ENCODE measurements around the gene DIP2C. TPM values are rescaled to one million over a fixed set of nuclear protein-coding genes. Genes with fewer than 3 reads are reported as not detected.

The DIP2C gene
- total and polyA plus RNA-seq, 2 donors from 2014 or later = 6.2 to 22.6 TPM

GRCh38 chr10:718143-718700 lies 28.8 kb upstream of the DIP2C start:
- FAIRE-seq = no peak
- TF ChIP-seq, protein P1, sequence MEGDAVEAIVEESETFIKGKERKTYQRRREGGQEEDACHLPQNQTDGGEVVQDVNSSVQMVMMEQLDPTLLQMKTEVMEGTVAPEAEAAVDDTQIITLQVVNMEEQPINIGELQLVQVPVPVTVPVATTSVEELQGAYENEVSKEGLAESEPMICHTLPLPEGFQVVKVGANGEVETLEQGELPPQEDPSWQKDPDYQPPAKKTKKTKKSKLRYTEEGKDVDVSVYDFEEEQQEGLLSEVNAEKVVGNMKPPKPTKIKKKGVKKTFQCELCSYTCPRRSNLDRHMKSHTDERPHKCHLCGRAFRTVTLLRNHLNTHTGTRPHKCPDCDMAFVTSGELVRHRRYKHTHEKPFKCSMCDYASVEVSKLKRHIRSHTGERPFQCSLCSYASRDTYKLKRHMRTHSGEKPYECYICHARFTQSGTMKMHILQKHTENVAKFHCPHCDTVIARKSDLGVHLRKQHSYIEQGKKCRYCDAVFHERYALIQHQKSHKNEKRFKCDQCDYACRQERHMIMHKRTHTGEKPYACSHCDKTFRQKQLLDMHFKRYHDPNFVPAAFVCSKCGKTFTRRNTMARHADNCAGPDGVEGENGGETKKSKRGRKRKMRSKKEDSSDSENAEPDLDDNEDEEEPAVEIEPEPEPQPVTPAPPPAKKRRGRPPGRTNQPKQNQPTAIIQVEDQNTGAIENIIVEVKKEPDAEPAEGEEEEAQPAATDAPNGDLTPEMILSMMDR (IDR thresholded peaks at IDR 0.05; ENCODE audit: borderline replicate concordance, extremely low read depth, insufficient read depth) = no peak

DNA sequence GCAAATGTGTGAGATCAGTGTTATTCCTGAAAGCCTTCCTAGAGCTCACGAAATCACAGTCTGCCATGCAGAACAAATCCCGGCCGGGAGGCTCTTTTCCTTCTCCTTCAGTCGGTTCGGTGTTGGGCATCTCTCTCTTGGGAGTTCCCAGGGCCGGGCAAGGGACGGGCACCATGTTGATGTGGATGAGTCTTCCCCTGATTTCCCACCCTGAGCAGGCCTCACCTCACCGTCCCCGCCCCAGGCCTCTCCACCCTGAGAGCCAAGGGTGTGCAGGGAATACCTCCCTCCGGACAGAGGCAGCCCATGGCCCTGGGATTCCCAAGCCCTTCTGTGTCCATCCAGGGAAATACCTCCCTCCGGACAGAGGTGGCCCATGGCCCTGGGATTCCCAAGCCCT lies 28.0 kb upstream of the DIP2C start:
- Histone ChIP-seq H3K27ac (ENCODE audit: low read depth in 2 of 2, low read length in 2 of 2) (no peak overlapping the region), H3K36me3 (ENCODE audit: control insufficient read depth in 2 of 3, insufficient read depth in 3 of 3, low read length in 3 of 3) (no peaks in the 10 kb centered on the region), H3K27me3 (ENCODE audit: control insufficient read depth, insufficient read depth, low read length) (no peaks in the 10 kb centered on the region), H3K9ac (ENCODE audit: low read length in 3 of 3) (no peak overlapping the region), H3K9me3 (ENCODE audit: control insufficient read depth in 2 of 3, insufficient read depth in 1 of 3, low read length in 3 of 3) (peaks cover 0 to 12% (median 4%) of the 10 kb centered on the region in 3 donors), H3K4me1 (ENCODE audit: control insufficient read depth in 2 of 3, insufficient read depth in 2 of 3, low read depth in 1 of 3, low read length in 3 of 3) (no peaks in the 10 kb centered on the region), H3K4me3 (ENCODE audit: low read length in 3 of 3) (no peak overlapping the region)
- FAIRE-seq (no peak), DNase-seq (peak in 1 of 5 donors; percentile 68)
- TF ChIP-seq, protein P1 (IDR thresholded peaks at IDR 0.05; ENCODE audit: borderline replicate concordance, extremely low read depth, insufficient read depth) = no peak
- intact Hi-C loops (cut with DNase I) = no loop called here

More at GRCh38 chr10:718143-718700, 28.8 kb upstream of the DIP2C start:
- Histone ChIP-seq H3K9ac (ENCODE audit: low read length in 3 of 3) (no peak overlapping the region), H3K4me3 (ENCODE audit: low read length in 3 of 3) (no peak overlapping the region), H3K36me3 (ENCODE audit: control insufficient read depth in 2 of 3, insufficient read depth in 3 of 3, low read length in 3 of 3) (no peaks in the 10 kb centered on the region), H3K4me1 (ENCODE audit: control insufficient read depth in 2 of 3, insufficient read depth in 2 of 3, low read depth in 1 of 3, low read length in 3 of 3) (no peaks in the 10 kb centered on the region), H3K9me3 (ENCODE audit: control insufficient read depth in 2 of 3, insufficient read depth in 1 of 3, low read length in 3 of 3) (peaks cover 0 to 12% (median 4%) of the 10 kb centered on the region in 3 donors), H3K27ac (ENCODE audit: low read depth in 2 of 2, low read length in 2 of 2) (no peak overlapping the region), H3K27me3 (ENCODE audit: control insufficient read depth, insufficient read depth, low read length) (no peaks in the 10 kb centered on the region)
- intact Hi-C loops (cut with DNase I) = no loop called here
- DNase-seq = no peak

GRCh38 chr10:716821-717220 lies 27.4 kb upstream of the DIP2C start:
- no peak for FAIRE-seq
- Histone ChIP-seq H3K9me3 (ENCODE audit: control insufficient read depth in 2 of 3, insufficient read depth in 1 of 3, low read length in 3 of 3) (peaks cover 0 to 12% (median 4%) of the 10 kb centered on the region in 3 donors), H3K4me1 (ENCODE audit: control insufficient read depth in 2 of 3, insufficient read depth in 2 of 3, low read depth in 1 of 3, low read length in 3 of 3) (no peaks in the 10 kb centered on the region), H3K9ac (ENCODE audit: low read length in 3 of 3) (no peak overlapping the region), H3K27ac (ENCODE audit: low read depth in 2 of 2, low read length in 2 of 2) (no peak overlapping the region), H3K27me3 (ENCODE audit: control insufficient read depth, insufficient read depth, low read length) (no peaks in the 10 kb centered on the region), H3K4me3 (ENCODE audit: low read length in 3 of 3) (no peak overlapping the region), H3K36me3 (ENCODE audit: control insufficient read depth in 2 of 3, insufficient read depth in 3 of 3, low read length in 3 of 3) (no peaks in the 10 kb centered on the region)
- no peak for DNase-seq
- TF ChIP-seq, protein P1 (IDR thresholded peaks at IDR 0.05; ENCODE audit: borderline replicate concordance, extremely low read depth, insufficient read depth) = no peak
- intact Hi-C loops (cut with DNase I) = no loop called here

- Histone ChIP-seq H3K9me3 (ENCODE audit: control insufficient read depth in 2 of 3, insufficient read depth in 1 of 3, low read length in 3 of 3) (peaks cover 0 to 12% (median 4%) of the 10 kb centered on the region in 3 donors), H3K4me1 (ENCODE audit: control insufficient read depth in 2 of 3, insufficient read depth in 2 of 3, low read depth in 1 of 3, low read length in 3 of 3) (no peaks in the 10 kb centered on the region), H3K4me3 (ENCODE audit: low read length in 3 of 3) (no peak overlapping the region), H3K27me3 (ENCODE audit: control insufficient read depth, insufficient read depth, low read length) (no peaks in the 10 kb centered on the region), H3K9ac (ENCODE audit: low read length in 3 of 3) (no peak overlapping the region), H3K36me3 (ENCODE audit: control insufficient read depth in 2 of 3, insufficient read depth in 3 of 3, low read length in 3 of 3) (no peaks in the 10 kb centered on the region), H3K27ac (ENCODE audit: low read depth in 2 of 2, low read length in 2 of 2) (no peak overlapping the region)
- DNase-seq = no peak
- intact Hi-C loops (cut with DNase I) = no loop called here
- TF ChIP-seq, protein P1 (IDR thresholded peaks at IDR 0.05; ENCODE audit: borderline replicate concordance, extremely low read depth, insufficient read depth) = no peak
- no peak for FAIRE-seq
Observed at GRCh38 chr10:714214-714613, 24.7 kb upstream of the DIP2C start.

All from kidney (tissue), 14 donors.